HG02870 (cell line): ENCODE measurements around the gene PLD1.
"Not testable (repeated sequence)": the region's sequence is repeated elsewhere in the genome, so short reads cannot be mapped to it uniquely, and the experiment has no call there.

Source experiments
- ATAC-seq: cut with Tn5 transposase; IDR thresholded peaks from one replicate; pipeline ENCODE4 v1.9.1; 2021; ENCODE audit warnings: mild to moderate bottlenecking, moderate library complexity; ENCODE audit not compliant: unreplicated experiment

The PLD1 gene

GRCh38 chr3:171821044-171821443 lies 10.8 kb upstream of the PLD1 start:
- ATAC-seq: no peak

GRCh38 chr3:171817074-171817800 lies 7.0 kb upstream of the PLD1 start:
- ATAC-seq: no peak

GRCh38 chr3:171815973-171816595 lies 5.8 kb upstream of the PLD1 start:
- no peak for ATAC-seq

GRCh38 chr3:171814662-171815061 lies 4.4 kb upstream of the PLD1 start:
- not testable (repeated sequence) for ATAC-seq

GRCh38 chr3:171813897-171814460 lies 3.7 kb upstream of the PLD1 start:
- ATAC-seq: no peak

GRCh38 chr3:171813278-171813896 lies 3.1 kb upstream of the PLD1 start:
- ATAC-seq: no peak

- no peak for ATAC-seq
Observed at GRCh38 chr3:171812811-171813210, 2.5 kb upstream of the PLD1 start.

- ATAC-seq: no peak
Observed at GRCh38 chr3:171811913-171812335, 1.6 kb upstream of the PLD1 start.

- ATAC-seq: no peak
Observed at GRCh38 chr3:171811295-171811912, 1.1 kb upstream of the PLD1 start.

GRCh38 chr3:171810629-171811294 lies 479 bp upstream of the PLD1 start:
- ATAC-seq: no peak

GRCh38 chr3:171809611-171809860 lies 747 bp downstream of the PLD1 start:
- ATAC-seq: peak; percentile 43

GRCh38 chr3:171807806-171808205 lies 2.5 kb downstream of the PLD1 start:
- ATAC-seq: no peak

- ATAC-seq: no peak
Observed at GRCh38 chr3:171807129-171807675, 3.1 kb downstream of the PLD1 start.

GRCh38 chr3:171806200-171807128 lies 3.8 kb downstream of the PLD1 start:
- ATAC-seq: no peak

- ATAC-seq: no peak
Observed at GRCh38 chr3:171805687-171806086, 4.6 kb downstream of the PLD1 start.

GRCh38 chr3:171804618-171805389 lies 5.5 kb downstream of the PLD1 start:
- no peak for ATAC-seq

GRCh38 chr3:171803044-171803443 lies 7.2 kb downstream of the PLD1 start:
- no peak for ATAC-seq

- ATAC-seq: no peak
Observed at GRCh38 chr3:171802590-171802956, 7.7 kb downstream of the PLD1 start.
